Hematopoietic multipotent progenitor cell treated with erythropoietin and hydrocortisone succinate and interleukin-3 and kit ligand, for 8 days (in vitro differentiated cells): ENCODE measurements around the gene NDUFB10.
A peak's percentile ranks its signal among the peaks of the same experiment; 100 is the strongest.

ENCODE experiments used
- DNase-seq: peaks from one replicate; pipeline ENCODE4 v3.0.0-alpha.2; 2015

Gene NDUFB10

GRCh38 chr16:1989209-1990100 lies 30.1 kb downstream of the NDUFB10 start, which contains the start of gene SYNGR3:
Gene SYNGR3, plus strand, starts transcription at chr16:1989970. Its CDS starts 133 bp downstream, at chr16:1990103.
- DNase-seq, result no peak

GRCh38 chr16:1990101-1990350 lies 30.7 kb downstream of the NDUFB10 start:
- no peak for DNase-seq

- DNase-seq, result no peak
These were observed 31.2 kb downstream of the NDUFB10 start for GRCh38 chr16:1990351-1991134.

- DNase-seq, result no peak
These were observed 31.8 kb downstream of the NDUFB10 start for GRCh38 chr16:1991135-1991551.

DNA sequence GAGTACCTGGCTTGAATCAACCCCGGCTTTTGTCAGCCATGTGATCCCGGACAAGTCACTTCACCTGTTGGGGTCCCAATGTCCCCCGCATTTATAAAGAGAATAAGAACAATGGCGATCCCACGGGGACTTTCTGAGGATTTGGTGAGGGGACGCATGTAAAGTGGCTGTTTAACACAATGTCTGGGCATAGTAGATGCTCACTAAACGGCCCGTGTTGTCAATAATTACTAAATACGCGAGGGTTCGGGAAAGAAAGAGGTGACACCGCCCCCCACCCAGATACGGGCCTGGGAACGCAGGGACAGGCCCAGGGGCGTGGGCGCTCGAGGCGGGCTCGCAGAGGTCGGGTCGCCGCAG lies 32.2 kb downstream of the NDUFB10 start:
- DNase-seq, result no peak

DNA sequence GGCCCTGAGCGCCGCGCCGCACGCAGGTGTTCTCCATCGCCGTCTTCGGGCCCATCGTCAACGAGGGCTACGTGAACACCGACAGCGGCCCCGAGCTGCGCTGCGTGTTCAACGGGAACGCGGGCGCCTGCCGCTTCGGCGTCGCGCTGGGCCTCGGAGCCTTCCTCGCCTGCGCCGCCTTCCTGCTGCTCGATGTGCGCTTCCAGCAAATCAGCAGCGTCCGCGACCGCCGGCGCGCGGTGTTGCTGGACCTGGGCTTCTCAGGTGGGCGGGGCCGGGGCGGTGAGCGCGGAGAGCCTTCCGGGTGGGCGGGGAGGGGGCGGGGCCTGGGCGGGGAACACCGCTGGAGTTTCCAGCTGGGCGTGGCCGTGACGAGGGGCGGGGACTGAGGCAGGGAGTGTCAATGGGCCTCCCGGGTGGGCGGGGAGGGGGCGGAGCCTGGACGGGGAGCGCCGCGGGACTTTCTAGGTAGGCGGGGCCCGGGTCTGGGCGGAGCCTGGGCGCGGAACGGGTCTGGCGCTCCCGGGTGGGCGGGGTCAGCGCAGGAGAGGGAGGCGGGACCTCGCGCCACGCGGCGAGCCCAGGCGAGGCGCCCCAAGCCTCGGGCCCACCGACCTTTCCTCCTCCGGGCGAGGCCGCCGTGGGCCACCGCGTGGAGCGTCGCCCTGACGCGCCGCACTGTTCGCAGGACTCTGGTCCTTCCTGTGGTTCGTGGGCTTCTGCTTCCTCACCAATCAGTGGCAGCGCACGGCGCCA lies 32.8 kb downstream of the NDUFB10 start:
- DNase-seq, result peak; percentile 89

DNA sequence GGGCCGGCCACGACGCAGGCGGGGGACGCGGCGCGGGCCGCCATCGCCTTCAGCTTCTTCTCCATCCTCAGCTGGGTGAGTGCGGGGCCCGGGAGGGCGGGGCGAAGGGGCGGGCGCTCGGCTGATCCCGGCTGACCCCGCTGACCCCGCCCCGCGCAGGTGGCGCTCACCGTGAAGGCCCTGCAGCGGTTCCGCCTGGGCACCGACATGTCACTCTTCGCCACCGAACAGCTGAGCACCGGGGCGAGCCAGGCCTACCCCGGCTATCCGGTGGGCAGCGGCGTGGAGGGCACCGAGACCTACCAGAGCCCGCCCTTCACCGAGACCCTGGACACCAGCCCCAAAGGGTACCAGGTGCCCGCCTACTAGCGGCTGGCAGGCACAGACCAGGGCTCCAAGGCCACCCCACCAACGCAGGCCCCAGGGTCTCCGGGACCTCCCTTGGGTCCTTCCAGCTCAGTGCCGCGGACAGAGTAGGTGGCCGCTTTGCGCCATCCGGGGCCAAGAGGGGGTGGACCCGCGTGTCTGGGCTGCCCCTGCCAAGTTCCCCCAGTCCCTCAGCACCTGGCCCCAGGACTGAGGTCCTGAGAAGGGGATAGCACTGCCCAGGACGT lies 33.5 kb downstream of the NDUFB10 start:
- no peak for DNase-seq

DNA sequence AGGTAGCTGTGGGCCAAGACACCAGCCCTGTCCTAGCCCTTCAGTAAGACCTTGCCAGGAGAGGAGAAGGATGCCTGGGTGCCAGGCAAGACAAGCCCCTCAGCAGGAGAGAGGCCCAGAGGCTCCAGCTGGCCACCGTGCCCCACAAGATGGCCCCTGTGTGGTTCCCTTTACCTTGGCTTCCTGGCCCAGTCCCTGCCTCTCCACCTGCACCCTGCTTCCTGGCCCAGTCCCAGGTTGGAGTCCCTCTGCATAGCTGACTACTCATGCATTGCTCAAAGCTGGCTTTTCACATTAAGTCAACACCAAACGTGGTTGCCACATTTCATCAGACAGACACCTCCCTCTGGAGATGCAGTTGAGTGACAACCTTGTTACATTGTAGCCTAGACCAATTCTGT lies 34.4 kb downstream of the NDUFB10 start:
- DNase-seq, result no peak

GRCh38 chr16:1997494-1998359 lies 38.4 kb downstream of the NDUFB10 start:
- no peak for DNase-seq

- DNase-seq, result no peak
These were observed 39.1 kb downstream of the NDUFB10 start for GRCh38 chr16:1998360-1998835.

DNA sequence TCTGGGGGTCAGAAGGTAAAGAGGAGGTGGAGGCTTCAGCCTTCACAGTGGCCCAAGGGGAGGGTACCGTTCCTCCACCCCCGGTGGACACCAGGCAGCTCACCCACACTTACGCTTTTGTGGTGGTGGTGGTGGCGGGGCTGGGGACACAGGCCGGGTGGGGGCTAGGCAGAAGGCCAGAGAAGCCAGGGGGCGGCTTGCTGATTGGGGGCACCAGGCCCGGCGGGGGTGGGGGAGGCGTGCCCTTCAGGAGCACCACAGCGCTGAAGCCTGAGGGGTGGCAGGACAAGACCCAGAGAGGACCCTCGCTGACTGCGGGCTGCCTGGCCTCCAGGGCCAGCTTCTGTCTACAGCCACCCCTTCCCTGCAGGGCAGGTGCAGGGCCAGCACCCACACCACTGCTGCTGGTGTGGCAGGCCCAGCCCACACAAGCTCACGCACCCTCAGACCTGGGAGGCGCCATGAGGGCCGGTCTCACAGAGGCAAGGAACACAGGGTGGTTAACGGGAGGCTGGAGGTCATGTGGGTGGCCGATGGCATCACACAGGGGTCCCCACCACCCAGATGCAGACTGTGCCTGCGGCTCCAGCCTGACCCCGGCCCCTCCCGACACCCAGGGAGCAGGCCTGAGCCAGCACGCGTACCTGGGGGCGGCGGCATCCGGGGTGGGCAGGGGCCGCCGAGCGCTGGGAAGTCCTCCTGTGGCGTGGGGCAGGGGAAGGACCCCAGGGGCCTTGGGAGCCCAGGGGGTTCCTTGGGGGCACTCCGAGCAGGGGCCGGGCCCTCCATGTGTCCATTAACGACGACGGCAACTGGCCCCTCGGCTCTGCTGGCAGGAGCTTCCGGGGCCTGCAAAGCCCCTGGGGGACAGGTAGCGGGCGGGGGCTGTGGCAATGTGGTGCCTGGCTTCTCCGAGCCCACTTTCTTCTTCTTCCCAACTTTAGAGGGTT lies 39.8 kb downstream of the NDUFB10 start:
- DNase-seq, result no peak

GRCh38 chr16:1999866-2000514 lies 40.7 kb downstream of the NDUFB10 start:
- DNase-seq, result no peak

- DNase-seq, result no peak
These were observed 41.7 kb downstream of the NDUFB10 start for GRCh38 chr16:2001035-2001434.

- no peak for DNase-seq
These were observed 42.4 kb downstream of the NDUFB10 start for GRCh38 chr16:2001456-2002355.

DNA sequence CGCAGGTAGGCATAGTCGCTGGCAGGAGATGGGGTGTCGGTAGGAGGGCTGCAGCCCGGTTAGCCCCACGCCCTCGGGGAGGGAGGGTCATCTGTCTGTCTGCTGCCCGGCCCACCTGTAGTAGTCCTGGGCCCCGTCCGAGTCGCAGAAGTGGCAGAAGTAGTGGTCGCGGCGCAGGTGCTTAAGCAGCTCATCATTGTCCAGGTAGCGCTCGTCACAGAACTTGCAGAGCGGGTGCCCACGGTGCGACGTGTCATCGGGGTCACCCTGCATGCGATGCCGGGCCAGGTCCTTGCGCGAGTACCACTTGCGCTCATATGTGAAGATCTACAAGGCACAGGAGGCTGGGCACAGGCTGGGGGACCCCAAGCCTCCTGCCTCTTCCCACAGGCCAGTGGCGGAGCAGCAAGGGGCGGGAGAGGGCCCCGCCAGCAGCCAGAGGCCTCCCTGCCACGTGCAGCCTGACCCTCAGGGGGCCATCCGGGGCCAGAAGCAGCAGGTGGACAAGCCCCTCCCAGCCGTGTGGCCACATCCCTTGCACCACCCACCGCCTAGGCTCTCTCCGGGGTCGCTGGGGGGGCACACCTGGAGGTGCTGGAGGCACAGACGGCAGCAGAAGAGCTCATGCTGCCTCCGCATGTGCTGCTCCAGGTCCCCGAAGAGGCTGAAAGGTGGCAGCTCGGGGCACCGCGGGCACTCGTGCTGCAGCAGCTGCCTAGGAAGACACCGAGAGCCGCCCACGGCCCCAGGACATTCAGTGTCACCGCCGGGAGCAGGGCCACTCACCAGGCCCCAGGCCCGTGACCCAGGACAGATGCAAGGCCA lies 43.3 kb downstream of the NDUFB10 start:
- DNase-seq, result no peak

DNA sequence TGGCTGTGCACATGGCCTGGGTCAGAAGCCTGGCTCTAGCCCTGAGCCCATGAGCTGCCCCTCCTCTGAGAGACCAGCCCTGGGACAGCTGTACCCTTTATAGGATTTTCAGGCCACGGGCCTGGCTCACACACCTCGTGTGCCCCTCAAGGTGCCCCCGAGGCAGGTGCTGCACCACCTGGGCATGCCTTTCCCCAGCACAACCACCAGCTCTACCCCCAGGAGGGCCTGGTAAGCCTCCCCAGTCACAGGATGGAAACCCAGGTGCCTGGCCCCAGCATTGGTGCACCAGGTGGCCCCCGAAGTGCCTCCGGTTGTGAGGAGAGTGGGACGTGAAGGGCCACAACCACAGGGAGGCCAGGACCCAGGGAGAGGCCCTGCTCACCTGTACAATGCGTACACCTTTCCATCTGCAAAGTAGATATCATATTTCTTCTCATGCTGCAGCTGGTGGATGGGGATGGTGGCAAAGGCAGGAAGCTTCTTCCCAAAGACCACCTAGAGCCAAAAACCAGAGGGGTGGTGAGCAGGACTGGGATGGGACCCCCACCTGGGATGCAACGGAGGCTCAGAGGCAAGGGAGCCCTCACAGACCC lies 44.0 kb downstream of the NDUFB10 start:
- no peak for DNase-seq

DNA sequence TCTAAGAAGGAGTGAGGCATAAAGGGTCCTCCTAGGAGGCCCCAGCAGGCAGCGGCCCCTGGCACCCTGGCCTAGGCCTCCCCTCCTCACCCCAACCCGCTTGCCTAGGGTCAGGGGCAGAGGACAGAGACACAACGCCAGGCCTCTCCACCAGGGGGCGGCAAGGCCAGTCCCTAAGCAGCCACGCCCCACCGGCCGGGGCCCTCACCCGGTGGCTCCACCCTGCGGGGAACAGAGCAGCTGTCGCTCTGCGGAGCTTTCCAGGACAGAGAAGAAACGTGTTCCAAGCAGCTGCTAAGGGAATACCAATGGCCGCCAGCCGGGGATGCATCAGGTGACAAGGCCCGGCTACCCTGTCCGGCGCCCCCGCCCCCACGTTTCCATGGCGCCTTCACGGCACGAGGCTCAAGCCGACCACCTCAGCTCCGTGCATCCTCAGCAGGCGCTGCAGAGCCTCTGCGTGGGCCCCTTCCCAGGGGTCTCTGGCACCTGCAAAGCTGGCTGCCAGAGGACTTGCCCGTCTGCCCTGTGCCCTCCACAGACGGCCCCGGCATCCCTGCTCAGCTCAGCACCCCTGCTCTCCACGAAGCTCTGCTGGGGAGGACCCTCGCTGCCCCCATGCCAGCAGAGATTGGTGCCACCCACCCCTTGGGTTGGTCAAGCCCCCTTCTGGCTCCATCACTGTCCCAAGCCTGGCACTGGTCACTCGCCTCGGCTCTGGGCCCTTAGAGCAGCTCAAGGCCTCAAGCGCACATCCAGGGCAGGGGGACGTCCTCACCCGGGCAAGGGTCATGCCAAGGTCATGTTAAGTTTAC lies 44.7 kb downstream of the NDUFB10 start:
- peak; percentile 92 for DNase-seq
